Stimulated activated CD8-positive, alpha-beta memory T cell treated with anti-CD3 and anti-CD28 coated beads, Interleukin-7, amount 100 ng/mL, for 48 hours (primary cell): ENCODE data around the gene LGALS8.

Experiments used
- DNase-seq, 2 donors: peaks; one replicate each; pipeline ENCODE4 v3.0.0-alpha.2; 2020; ENCODE audit warnings: low read depth in 1 of 2; ENCODE audit errors: extremely low read depth in 1 of 2

Gene LGALS8

GRCh38 chr1:236508593-236509027 is 15.2 kb upstream of the LGALS8 start:
- no peak for DNase-seq

GRCh38 chr1:236509203-236509602 is 14.6 kb upstream of the LGALS8 start:
- DNase-seq = no peak

GRCh38 chr1:236509647-236510401 is 14.0 kb upstream of the LGALS8 start:
- DNase-seq = no peak

GRCh38 chr1:236511735-236512418 is 11.9 kb upstream of the LGALS8 start:
- no peak for DNase-seq

GRCh38 chr1:236514703-236515442 is 8.9 kb upstream of the LGALS8 start:
- no peak for DNase-seq

GRCh38 chr1:236515443-236515958 is 8.3 kb upstream of the LGALS8 start:
- DNase-seq = no peak

GRCh38 chr1:236516929-236517704 is 6.7 kb upstream of the LGALS8 start:
- no peak for DNase-seq

GRCh38 chr1:236518322-236518721 is 5.5 kb upstream of the LGALS8 start:
- DNase-seq = no peak

GRCh38 chr1:236520445-236521005 is 3.3 kb upstream of the LGALS8 start:
- no peak for DNase-seq

- DNase-seq = no peak
Observed at GRCh38 chr1:236522937-236523703, 662 bp upstream of the LGALS8 start.

- DNase-seq = peak in 1 of 2 donors; percentile 40
Observed at GRCh38 chr1:236524142-236524894, 536 bp downstream of the LGALS8 start.

- DNase-seq = no peak
Observed at GRCh38 chr1:236524895-236525184, 1.1 kb downstream of the LGALS8 start.

- DNase-seq = no peak
Observed at GRCh38 chr1:236526079-236526478, 2.3 kb downstream of the LGALS8 start.

GRCh38 chr1:236530286-236530685 is 6.5 kb downstream of the LGALS8 start:
- no peak for DNase-seq

- no peak for DNase-seq
Observed at GRCh38 chr1:236530959-236531358, 7.2 kb downstream of the LGALS8 start.

GRCh38 chr1:236532850-236533249 is 9.1 kb downstream of the LGALS8 start:
- DNase-seq = no peak

- DNase-seq = peak in 1 of 2 donors; percentile 38
Observed at GRCh38 chr1:236534151-236534651, 10.4 kb downstream of the LGALS8 start.

GRCh38 chr1:236535190-236535589 is 11.4 kb downstream of the LGALS8 start:
- no peak for DNase-seq

GRCh38 chr1:236535662-236536161 is 11.9 kb downstream of the LGALS8 start:
- no peak for DNase-seq
